ENCODE measurements around the gene SEC14L5.

- TF ChIP-seq CTCF (IDR thresholded peaks at IDR 0.05) (no peak), POLR2A (IDR thresholded peaks at IDR 0.05; ENCODE audit: low read depth) (no peak)
Observed at GRCh38 chr16:4933871-4934395, 24.2 kb upstream of the SEC14L5 start.

Data from esophagus muscularis mucosa (tissue), 3 donors.